ENCODE measurements around the gene ASPN. TPM values are rescaled to one million over a fixed set of nuclear protein-coding genes. Genes with fewer than 3 reads are reported as not detected.

ASPN gene
- total RNA-seq (10 to 100 TPM in 1 of 2 donors, 1 to 10 TPM in 1; 1.4 to 18.9 TPM), polyA plus RNA-seq (1 to 10 TPM; 1.3 to 2.2 TPM)
- long read RNA-seq, donor 1, partial matches to known transcripts = 6 of 7 reads
- long read RNA-seq, donor 1, other reads (novel, unspliced or antisense) = 0 of 7 reads
- long read RNA-seq, donor 2 = 0 reads
- long read RNA-seq, donor 3 = 0 reads
- long read RNA-seq, donor 4 = 0 reads
- long read RNA-seq, donor 5, partial matches to known transcripts = 0 of 2 reads
- long read RNA-seq, donor 5, other reads (novel, unspliced or antisense) = 0 of 2 reads

DNA sequence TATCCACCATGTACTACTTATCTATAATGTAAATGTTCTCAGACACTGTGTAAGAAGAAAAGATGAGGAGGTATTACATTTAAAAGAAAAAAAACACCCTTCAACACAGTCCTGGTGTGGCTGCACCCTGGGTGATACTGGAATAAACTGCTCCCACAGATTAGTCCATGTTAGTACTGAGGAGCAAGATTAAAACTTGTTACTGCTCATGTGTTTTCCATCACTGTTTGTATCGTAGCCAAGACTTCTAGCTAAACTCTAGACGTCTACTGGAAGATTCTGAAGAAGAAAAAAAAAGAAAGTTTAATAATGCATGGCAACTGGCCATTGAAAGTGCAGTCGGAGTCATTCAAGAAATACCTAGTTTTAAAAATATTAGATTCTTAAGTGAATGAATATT, at the start of gene ASPN:
Gene ASPN, minus strand, starts transcription at position 178 of the 400 bp plus-strand sequence.
- Histone ChIP-seq H3K9me3 (ENCODE audit: control insufficient read depth in 4 of 4, insufficient read depth in 3 of 4, low read length in 3 of 4) (no peaks in the 10 kb centered on the region), H3K4me3 (no peak within 1 kb of the TSS), H3K27me3 (ENCODE audit: control insufficient read depth in 3 of 3, insufficient read depth in 3 of 3, low read length in 2 of 3) (no peaks in the 10 kb centered on the region), H3K4me1 (ENCODE audit: control insufficient read depth in 5 of 5, insufficient read depth in 5 of 5, low read length in 5 of 5) (peaks cover 0 to 47% (median 21%) of the 10 kb centered on the region in 5 donors), H3K27ac (ENCODE audit: low read depth in 1 of 2, low read length in 1 of 2) (peak within 1 kb of the TSS in 1 of 2 donors; percentile 40), H3K9ac (ENCODE audit: insufficient read depth in 1 of 2, low read length in 2 of 2) (no peak within 1 kb of the TSS), H3K36me3 (ENCODE audit: control insufficient read depth in 4 of 4, insufficient read depth in 4 of 4, low read length in 4 of 4) (no peaks in the 10 kb centered on the region)
- TF ChIP-seq, protein P1, sequence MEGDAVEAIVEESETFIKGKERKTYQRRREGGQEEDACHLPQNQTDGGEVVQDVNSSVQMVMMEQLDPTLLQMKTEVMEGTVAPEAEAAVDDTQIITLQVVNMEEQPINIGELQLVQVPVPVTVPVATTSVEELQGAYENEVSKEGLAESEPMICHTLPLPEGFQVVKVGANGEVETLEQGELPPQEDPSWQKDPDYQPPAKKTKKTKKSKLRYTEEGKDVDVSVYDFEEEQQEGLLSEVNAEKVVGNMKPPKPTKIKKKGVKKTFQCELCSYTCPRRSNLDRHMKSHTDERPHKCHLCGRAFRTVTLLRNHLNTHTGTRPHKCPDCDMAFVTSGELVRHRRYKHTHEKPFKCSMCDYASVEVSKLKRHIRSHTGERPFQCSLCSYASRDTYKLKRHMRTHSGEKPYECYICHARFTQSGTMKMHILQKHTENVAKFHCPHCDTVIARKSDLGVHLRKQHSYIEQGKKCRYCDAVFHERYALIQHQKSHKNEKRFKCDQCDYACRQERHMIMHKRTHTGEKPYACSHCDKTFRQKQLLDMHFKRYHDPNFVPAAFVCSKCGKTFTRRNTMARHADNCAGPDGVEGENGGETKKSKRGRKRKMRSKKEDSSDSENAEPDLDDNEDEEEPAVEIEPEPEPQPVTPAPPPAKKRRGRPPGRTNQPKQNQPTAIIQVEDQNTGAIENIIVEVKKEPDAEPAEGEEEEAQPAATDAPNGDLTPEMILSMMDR (IDR thresholded peaks at IDR 0.05; ENCODE audit: control extremely low read depth, extremely low read depth) = no peak
- WGBS, 2 donors = 59 to 84% methylated on average over 3 of the region's 3 CpGs
- ATAC-seq (ENCODE audit: insufficient read depth, low FRiP score) (no peak), DNase-seq (peak in 2 of 3 donors; percentile 89 to 96)

DNA sequence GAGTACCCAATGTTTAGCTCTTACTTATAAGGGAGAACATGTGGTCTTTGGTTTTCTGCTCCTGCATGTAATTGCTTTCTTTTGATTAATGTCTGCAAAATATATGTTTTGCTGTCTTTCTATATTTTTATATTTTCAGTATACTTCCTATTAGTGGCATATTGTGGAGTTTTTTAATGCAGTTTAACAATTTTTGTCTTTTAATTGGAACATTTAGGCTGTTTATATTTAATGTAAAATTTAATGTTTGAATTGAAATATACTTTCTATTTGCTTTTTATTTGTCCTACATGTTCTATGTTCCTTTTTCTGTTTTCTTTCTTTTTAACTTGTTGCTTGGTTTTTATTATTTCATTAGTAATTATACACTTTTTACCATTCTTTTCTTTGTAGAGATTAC, 48.6 kb upstream of the ASPN start:
- H3K36me3 ChIP-seq (ENCODE audit: control insufficient read depth in 4 of 4, insufficient read depth in 4 of 4, low read length in 4 of 4) = peaks cover 0 to 4% (median 0%) of the 10 kb centered on the region in 4 donors
- H3K4me1 ChIP-seq (ENCODE audit: control insufficient read depth in 5 of 5, insufficient read depth in 5 of 5, low read length in 5 of 5) = peaks cover 0 to 10% (median 0%) of the 10 kb centered on the region in 5 donors
- no peak overlapping the region for H3K27ac ChIP-seq (ENCODE audit: low read depth in 1 of 2, low read length in 1 of 2)
- TF ChIP-seq, protein P1 (IDR thresholded peaks at IDR 0.05; ENCODE audit: control extremely low read depth, extremely low read depth) = no peak
- ATAC-seq (ENCODE audit: insufficient read depth, low FRiP score) (no peak), DNase-seq (no peak)
- no peaks in the 10 kb centered on the region for H3K27me3 ChIP-seq (ENCODE audit: control insufficient read depth in 3 of 3, insufficient read depth in 3 of 3, low read length in 2 of 3)
- H3K9me3 ChIP-seq (ENCODE audit: control insufficient read depth in 4 of 4, insufficient read depth in 3 of 4, low read length in 3 of 4) = peaks cover 0 to 5% (median 0%) of the 10 kb centered on the region in 4 donors
- H3K4me3 ChIP-seq = no peak overlapping the region
- H3K9ac ChIP-seq (ENCODE audit: insufficient read depth in 1 of 2, low read length in 2 of 2) = no peak overlapping the region

DNA sequence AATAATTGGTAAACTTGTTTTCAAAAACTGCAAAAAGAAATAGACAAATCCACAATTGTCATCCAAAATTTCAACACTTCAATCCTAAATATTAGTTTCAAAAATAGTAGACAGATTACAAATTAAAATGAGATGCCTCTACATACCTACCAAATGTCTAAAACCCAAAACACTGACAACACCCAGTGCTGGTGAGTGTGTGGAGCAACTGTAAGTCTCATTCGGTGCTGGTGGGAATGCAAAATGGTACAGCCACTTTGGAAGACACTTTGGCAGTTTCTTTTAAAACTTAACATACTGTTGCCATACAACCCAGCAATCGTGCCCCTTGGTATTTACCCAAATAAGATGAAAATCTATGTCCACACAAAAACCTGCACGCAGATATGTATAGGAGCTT, 46.8 kb upstream of the ASPN start:
- no peak overlapping the region for H3K4me3 ChIP-seq
- DNase-seq = no peak
- WGBS, 2 donors = 96% methylated on average over 3 of the region's 3 CpGs
- H3K9ac ChIP-seq (ENCODE audit: insufficient read depth in 1 of 2, low read length in 2 of 2) = no peak overlapping the region
- ATAC-seq (ENCODE audit: insufficient read depth, low FRiP score) = no peak
- peaks cover 0 to 5% (median 0%) of the 10 kb centered on the region in 4 donors for H3K9me3 ChIP-seq (ENCODE audit: control insufficient read depth in 4 of 4, insufficient read depth in 3 of 4, low read length in 3 of 4)
- no peak overlapping the region for H3K27ac ChIP-seq (ENCODE audit: low read depth in 1 of 2, low read length in 1 of 2)
- peaks cover 0 to 1% (median 0%) of the 10 kb centered on the region in 5 donors for H3K4me1 ChIP-seq (ENCODE audit: control insufficient read depth in 5 of 5, insufficient read depth in 5 of 5, low read length in 5 of 5)
- H3K36me3 ChIP-seq (ENCODE audit: control insufficient read depth in 4 of 4, insufficient read depth in 4 of 4, low read length in 4 of 4) = peaks cover 0 to 4% (median 0%) of the 10 kb centered on the region in 4 donors
- TF ChIP-seq, protein P1 (IDR thresholded peaks at IDR 0.05; ENCODE audit: control extremely low read depth, extremely low read depth) = no peak
- H3K27me3 ChIP-seq (ENCODE audit: control insufficient read depth in 3 of 3, insufficient read depth in 3 of 3, low read length in 2 of 3) = no peaks in the 10 kb centered on the region

Measured in lung (tissue), 16 donors.